ENCODE measurements around the gene TTC39C. TPM values are rescaled to one million over a fixed set of nuclear protein-coding genes. Genes with fewer than 3 reads are reported as not detected.

Gene TTC39C
- total and polyA plus RNA-seq, 2 of the 8 experiments (the other 6 are each of a cell fraction or from before 2014, with no cell fraction given): 8.1 to 79.1 TPM

GRCh38 chr18:24089076-24089475 lies 74.5 kb downstream of the TTC39C start:
- no peak overlapping the region for H2AFZ ChIP-seq (ENCODE audit: low read length)
- TF ChIP-seq CHD1 (IDR thresholded peaks at IDR 0.05; ENCODE audit: low read depth, low read length) (no peak), CTCF (IDR thresholded peaks at IDR 0.05; ENCODE audit: control extremely low read depth in 1 of 3, insufficient read depth in 1 of 3, low read depth in 1 of 3, low read length in 3 of 3) (no peak), ATF2 (IDR thresholded peaks at IDR 0.05; ENCODE audit: low read length) (no peak), TCF12 (IDR thresholded peaks at IDR 0.05; ENCODE audit: low read depth, low read length) (no peak), ASH2L (IDR thresholded peaks at IDR 0.05; ENCODE audit: low read length) (no peak), NANOG (IDR thresholded peaks at IDR 0.05; ENCODE audit: insufficient read depth, low read depth, low read length, poor library complexity, severe bottlenecking) (no peak)

More at GRCh38 chr18:24089076-24089475, 74.5 kb downstream of the TTC39C start:
- Histone ChIP-seq H3K27ac (ENCODE audit: low read depth, low read length) (no peak overlapping the region), H2AK5ac (ENCODE audit: low read depth, low read length) (no peak overlapping the region), H3K23ac (ENCODE audit: insufficient read length) (no peak overlapping the region), H4K91ac (replicated peaks; ENCODE audit: insufficient read length, low read length) (no peak overlapping the region), H3K23me2 (ENCODE audit: low read depth, low read length) (no peaks in the 10 kb centered on the region), H3K4me1 (replicated peaks in 1 of 4; ENCODE audit: control insufficient read depth in 3 of 4, insufficient read depth in 4 of 4, low read length in 3 of 4) (no peaks in the 10 kb centered on the region), H3K79me1 (ENCODE audit: low read depth, low read length) (0 out of 2 replicates have a peak, but pooled peaks cover 3% of the 10 kb centered on the region), H3K79me2 (ENCODE audit: control insufficient read depth in 1 of 2, insufficient read depth in 2 of 2, low read length in 2 of 2) (no peaks in the 10 kb centered on the region), H3K4me3 (ENCODE audit: extremely low read depth in 1 of 4, insufficient read depth in 2 of 4, low read depth in 3 of 4, low read length in 4 of 4) (no peak overlapping the region), H4K8ac (ENCODE audit: extremely low read depth, insufficient read depth, low read length) (no peak overlapping the region), H3K4me2 (ENCODE audit: insufficient read depth in 1 of 2, low read depth in 2 of 2, low read length in 2 of 2) (no peak overlapping the region), H3K36me3 (ENCODE audit: control insufficient read depth in 2 of 4, insufficient read depth in 4 of 4, low read length in 3 of 4) (peaks cover 0 to 4% (median 0%) of the 10 kb centered on the region in 4 experiments; a peak in 1 of 8 replicates), H4K5ac (ENCODE audit: insufficient read length, low read depth, low read length) (no peak overlapping the region), H3K4ac (replicated peaks; ENCODE audit: insufficient read length, low read depth, low read length) (no peak overlapping the region), H3K18ac (ENCODE audit: extremely low read depth, low read length) (no peak overlapping the region), H2BK12ac (ENCODE audit: low read depth, low read length) (no peak overlapping the region), H2BK15ac (ENCODE audit: low read length) (no peak overlapping the region), H3K27me3 (replicated peaks in 1 of 4; ENCODE audit: control insufficient read depth in 3 of 4, extremely low read depth in 1 of 4, insufficient read depth in 3 of 4, low read length in 3 of 4) (no peaks in the 10 kb centered on the region), H3K56ac (replicated peaks; ENCODE audit: insufficient read length, low read depth, low read length) (no peak overlapping the region), H2BK120ac (replicated peaks; ENCODE audit: low read depth, low read length) (no peak overlapping the region), H3K9me3 (ENCODE audit: insufficient read depth in 2 of 2, low read depth in 1 of 2, low read length in 1 of 2) (no peaks in the 10 kb centered on the region), H2BK5ac (ENCODE audit: low read depth, low read length) (no peak overlapping the region), H4K20me1 (replicated peaks in 1 of 2; ENCODE audit: control insufficient read depth in 1 of 2, insufficient read depth in 2 of 2, low read length in 2 of 2) (peaks cover 0 to 4% of the 10 kb centered on the region in 2 experiments), H3K14ac (ENCODE audit: insufficient read length) (no peak overlapping the region), H3K9ac (replicated peaks in 1 of 4; ENCODE audit: extremely low read depth in 1 of 4, low read depth in 3 of 4, low read length in 3 of 4) (no peak overlapping the region), H2BK20ac (ENCODE audit: low read length) (no peak overlapping the region)
- FAIRE-seq: no peak
- ChIA-PET POLR2A (ENCODE audit: partially characterized antibody) (interaction anchor here (1.4 kb wide), 1 partner anchor 50 kb away, joined by 4 read pairs; the partner anchor contains the start of gene CABYR), CTCF (ENCODE audit: partially characterized antibody) (interaction anchor here (1.0 kb wide), 1 partner anchor 324 kb away, joined by 3 read pairs; no protein-coding TSS in a partner anchor)
- WGBS, 2 experiments (ENCODE audit: extremely low coverage in 1 of 2, insufficient coverage in 1 of 2, insufficient read length in 1 of 2, insufficient replicate concordance in 2 of 2, low coverage in 1 of 2, low lambda C conversion rate in 2 of 2, missing lambda C conversion rate in 1 of 2): 83% methylated on average over 4 of the region's 4 CpGs; no CpG with 5 or more reads in 1 of the 2 experiments
- no peak for DNase-seq (ENCODE audit: low read depth in 1 of 2, low spot score in 2 of 2)

Measured in H1 (cell line).